ENCODE results near the gene C1orf232. TPM values are rescaled to one million over a fixed set of nuclear protein-coding genes. Genes with fewer than 3 reads are reported as not detected.

C1orf232 gene
- total and polyA plus RNA-seq, 2 of the 4 experiments (the other 2 are of a cell fraction), result not detected

GRCh38 chr1:26187882-26188281 is 19.1 kb upstream of the C1orf232 start:
- DNase-seq, result no peak
- no peak overlapping the region for H2AFZ ChIP-seq (replicated peaks; ENCODE audit: low read length, poor library complexity)
- BruUV-seq (replicated peaks), result no TSS peak
- H4K91ac ChIP-seq (ENCODE audit: insufficient read depth, low read depth, low read length), result no peak overlapping the region
- in situ Hi-C loops (cut with MboI; ENCODE audit: low sequenced_read_pairs) (no loop called here), dilution Hi-C loops (cut with HindIII; ENCODE audit: low sequenced_read_pairs, unreplicated experiment) (no loop called here), intact Hi-C loops (cut with micrococcal nuclease) (no loop called here)
- no peaks in the 10 kb centered on the region for H3K9me1 ChIP-seq (ENCODE audit: insufficient read depth, low read length)
- POLR2A ChIA-PET (ENCODE audit: unreplicated experiment), result no interaction called here
- H3K79me1 ChIP-seq (ENCODE audit: low read depth in 1 of 2, low read length in 2 of 2), result no peaks in the 10 kb centered on the region
- H3K4me2 ChIP-seq (ENCODE audit: low read depth, low read length), result no peak overlapping the region
- no peaks in the 10 kb centered on the region for H4K20me1 ChIP-seq (ENCODE audit: insufficient read depth, low read length)
- no peak for TF ChIP-seq CTCF (conservative IDR thresholded peaks at IDR 0.05; ENCODE audit: low read depth, low read length)
- TF ChIP-seq, protein P1, sequence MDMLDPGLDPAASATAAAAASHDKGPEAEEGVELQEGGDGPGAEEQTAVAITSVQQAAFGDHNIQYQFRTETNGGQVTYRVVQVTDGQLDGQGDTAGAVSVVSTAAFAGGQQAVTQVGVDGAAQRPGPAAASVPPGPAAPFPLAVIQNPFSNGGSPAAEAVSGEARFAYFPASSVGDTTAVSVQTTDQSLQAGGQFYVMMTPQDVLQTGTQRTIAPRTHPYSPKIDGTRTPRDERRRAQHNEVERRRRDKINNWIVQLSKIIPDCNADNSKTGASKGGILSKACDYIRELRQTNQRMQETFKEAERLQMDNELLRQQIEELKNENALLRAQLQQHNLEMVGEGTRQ (IDR thresholded peaks at IDR 0.05; ENCODE audit: low read depth, low read length), result no peak
- TF ChIP-seq RFX5 (IDR thresholded peaks at IDR 0.05; ENCODE audit: low read depth, low read length), result no peak
- TF ChIP-seq MAFK (IDR thresholded peaks at IDR 0.05; ENCODE audit: low read depth, low read length), result no peak
- no peak for TF ChIP-seq FOS (IDR thresholded peaks at IDR 0.05; ENCODE audit: low read depth, low read length)
- TF ChIP-seq BHLHE40 (IDR thresholded peaks at IDR 0.05; ENCODE audit: low read depth, low read length), result no peak
- TF ChIP-seq MXI1 (IDR thresholded peaks at IDR 0.05; ENCODE audit: borderline replicate concordance, low read depth, low read length), result no peak
- TF ChIP-seq NFE2L2 (IDR thresholded peaks at IDR 0.05; ENCODE audit: low read depth, low read length), result no peak
- TF ChIP-seq SMC3 (IDR thresholded peaks at IDR 0.05; ENCODE audit: low read depth, low read length), result no peak
- H2BK120ac ChIP-seq (ENCODE audit: low read depth, low read length), result no peak overlapping the region
- no peak overlapping the region for H4K5ac ChIP-seq (ENCODE audit: low read depth, low read length)
- H3K18ac ChIP-seq (ENCODE audit: low read depth, low read length), result no peak overlapping the region
- no peak overlapping the region for H2BK20ac ChIP-seq (ENCODE audit: low read depth, low read length)
- H3K27me3 ChIP-seq (ENCODE audit: control insufficient read depth, insufficient read depth, low read length), result peaks cover 6% of the 10 kb centered on the region
- no peaks in the 10 kb centered on the region for H3K9me3 ChIP-seq (ENCODE audit: control insufficient read depth, insufficient read depth, low read length)
- no peaks in the 10 kb centered on the region for H3K36me3 ChIP-seq (ENCODE audit: control insufficient read depth, insufficient read depth, low read length)
- no peak overlapping the region for H3K4me3 ChIP-seq (ENCODE audit: insufficient read depth, low read depth, low read length)
- no peak overlapping the region for H2BK5ac ChIP-seq (ENCODE audit: low read depth, low read length, poor library complexity, severe bottlenecking)
- H3K23ac ChIP-seq (ENCODE audit: low read depth, low read length), result no peak overlapping the region
- H3K4ac ChIP-seq (ENCODE audit: low read depth, low read length), result no peak overlapping the region
- ATAC-seq (ENCODE audit: low read depth), result no peak
- no peak overlapping the region for H3K27ac ChIP-seq (ENCODE audit: insufficient read depth, low read length)
- no CpG with 5 or more reads among the region's 6 CpGs for WGBS, 2 experiments (ENCODE audit: extremely low coverage in 2 of 2, insufficient read length in 1 of 2)
- no peak overlapping the region for H3K56ac ChIP-seq (ENCODE audit: extremely low read depth, insufficient read depth, low read length)
- H3K4me1 ChIP-seq (ENCODE audit: control insufficient read depth, insufficient read depth, low read length), result no peaks in the 10 kb centered on the region
- CTCF ChIA-PET, result no interaction called here
- H3K9ac ChIP-seq (ENCODE audit: low read depth, low read length), result no peak overlapping the region
- no peak overlapping the region for H4K8ac ChIP-seq (ENCODE audit: low read depth in 2 of 2, low read length in 2 of 2)
- no peak overlapping the region for H3K14ac ChIP-seq (replicated peaks; ENCODE audit: low read depth, low read length)
- no peak overlapping the region for H2BK15ac ChIP-seq (ENCODE audit: low read depth, low read length)
- no peak overlapping the region for H2AK9ac ChIP-seq (replicated peaks; ENCODE audit: low read depth, low read length, poor library complexity)
- H2AK5ac ChIP-seq (ENCODE audit: low read depth, low read length), result no peak overlapping the region

Data from IMR-90 (cell line).